PC-9 (cell line): ENCODE data around the gene LIPC. TPM values are rescaled to one million over a fixed set of nuclear protein-coding genes. Genes with fewer than 3 reads are reported as not detected.
A peak's percentile ranks its signal among the peaks of the same experiment; 100 is the strongest.

Source experiments
- BruUV-seq: library from RNA; stranded (reverse); fragments of 400-500 nt; replicated peaks from 2 replicates; lab custom pipeline; 2021; lab: Mats Ljungman, UMichigan
- CTCF ChIA-PET: fragments of 300-600 bp; sonication (Branson Sonifier 250); formaldehyde crosslinking; loops from one replicate; lab custom pipeline; 2022; ENCODE audit warnings: antibody characterized with exemption; lab: Charles Lee
- POLR2A ChIA-PET: fragments of 300-600 bp; sonication (Branson Sonifier 250); formaldehyde crosslinking; loops from one replicate; lab custom pipeline; 2022; ENCODE audit warnings: antibody characterized with exemption; ENCODE audit not compliant: unreplicated experiment; lab: Charles Lee
- DNase-seq, 2 experiments: peaks; one replicate each; pipeline versions ENCODE4 v3.0.0 to v3.0.0-alpha.2; 2015 to 2022; ENCODE audit warnings: mixed read lengths in 1 of 2
- H2AFZ ChIP-seq: fragments of 200-600 bp; sonication (generic); 2 replicates; pipeline ENCODE4 v1.8.1; 2017; ENCODE audit warnings: antibody characterized with exemption
- H3F3A ChIP-seq: fragments of 200-600 bp; sonication (generic); 2 replicates; pipeline ENCODE4 v1.8.1; 2017; ENCODE audit warnings: antibody characterized with exemption, mild to moderate bottlenecking, low read depth; ENCODE audit not compliant: insufficient read depth
- H3K27ac ChIP-seq: fragments of 200-600 bp; sonication (generic); 2 replicates; pipeline ENCODE4 v1.6.1; 2016; ENCODE audit warnings: mixed run types
- H3K27me3 ChIP-seq: fragments of 200-600 bp; sonication (generic); 2 replicates; pipeline ENCODE4 v1.6.1; 2016; ENCODE audit warnings: low read depth, mixed run types; ENCODE audit not compliant: insufficient read depth
- H3K36me3 ChIP-seq: fragments of 200-600 bp; sonication (generic); 2 replicates; pipeline ENCODE4 v1.6.1; 2016; ENCODE audit warnings: low read depth, mixed run types
- H3K4me1 ChIP-seq: fragments of 200-600 bp; sonication (generic); replicated peaks from 2 replicates; pipeline ENCODE4 v1.6.1; 2016; ENCODE audit warnings: mixed run types; ENCODE audit not compliant: insufficient read depth
- H3K4me2 ChIP-seq: fragments of 200-600 bp; sonication (generic); 2 replicates; pipeline ENCODE4 v1.6.1; 2017; ENCODE audit warnings: mixed run types
- H3K4me3 ChIP-seq: fragments of 200-600 bp; sonication (generic); 2 replicates; pipeline ENCODE4 v1.6.1; 2016; ENCODE audit warnings: mixed run types
- H3K79me2 ChIP-seq: fragments of 200-600 bp; sonication (generic); 2 replicates; pipeline ENCODE4 v1.6.1; 2017; ENCODE audit warnings: low read depth, mixed run types
- H3K9me2 ChIP-seq: fragments of 200-600 bp; sonication (generic); 2 replicates; pipeline ENCODE4 v1.8.1; 2017; ENCODE audit warnings: mild to moderate bottlenecking; ENCODE audit not compliant: insufficient read depth
- H3K9me3 ChIP-seq: fragments of 200-600 bp; sonication (generic); 2 replicates; pipeline ENCODE4 v1.8.1; 2016; ENCODE audit warnings: low read depth; ENCODE audit not compliant: insufficient read depth
- H4K20me1 ChIP-seq: fragments of 200-600 bp; sonication (generic); 2 replicates; pipeline ENCODE4 v1.8.1; 2017; ENCODE audit not compliant: insufficient read depth
- EZH2 ChIP-seq: fragments of 200-600 bp; sonication (generic); IDR thresholded peaks from 2 replicates; pipeline ENCODE4 v1.8.0; 2017; ENCODE audit warnings: antibody characterized with exemption, low read depth
- intact Hi-C: fragments of 100-400 bp; cut with micrococcal nuclease; formaldehyde crosslinking; loops from one replicate; pipeline ENCODE4 v1.10.0; 2022; ENCODE audit not compliant: unreplicated experiment
- total RNA-seq: library from RNA; stranded (reverse); gene quantifications from 2 replicates; pipeline ENCODE4 v1.2.3, GENCODE V29; 2021
- TF ChIP-seq, protein P1 (sequence below): fragments of 200-600 bp; sonication (generic); conservative IDR thresholded peaks from 2 replicates; pipeline ENCODE4 v1.6.1; 2017; ENCODE audit warnings: mixed run types, antibody characterized with exemption, mild to moderate bottlenecking, moderate library complexity

LIPC gene
- total RNA-seq, 1 experiment from 2014 or later: not detected

DNA sequence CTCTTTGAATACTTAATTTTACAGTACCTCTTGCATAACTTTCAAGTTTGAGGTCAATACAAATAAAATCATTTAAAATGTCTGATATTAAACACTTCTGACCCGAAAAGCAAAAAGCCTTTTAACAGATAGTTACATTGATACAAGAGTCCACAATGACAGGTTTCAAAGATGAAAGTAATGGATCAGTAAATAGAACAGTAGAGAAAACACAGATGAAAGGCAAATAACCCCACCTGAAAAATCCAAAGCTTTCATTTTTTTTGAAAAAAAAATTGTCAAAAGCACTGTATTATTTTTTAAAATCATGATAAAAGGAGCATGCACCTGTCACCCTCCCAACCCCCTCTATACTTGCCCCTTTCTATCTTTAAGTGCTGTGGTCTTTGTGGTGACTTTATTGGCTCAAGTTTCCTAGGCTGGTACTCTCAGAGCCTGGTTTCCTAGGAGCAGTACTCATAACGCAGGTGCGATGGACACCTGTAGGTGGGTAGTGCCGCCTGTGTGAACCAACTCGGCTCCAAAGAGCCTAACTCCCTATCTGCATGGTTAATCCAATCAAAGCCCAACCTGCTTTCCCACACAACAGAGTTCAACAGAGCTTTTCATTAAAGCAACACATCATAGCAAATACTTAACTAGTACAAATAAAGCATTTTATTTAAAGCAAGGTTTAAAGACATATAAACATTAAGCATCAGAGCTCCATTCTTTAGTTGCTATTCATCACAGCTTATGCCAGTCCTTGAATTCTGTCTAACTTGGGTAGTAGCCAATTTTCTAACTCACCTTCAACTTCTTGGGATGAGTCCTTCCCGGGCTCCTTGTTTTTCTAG, 32.2 kb downstream of the LIPC start:
- Histone ChIP-seq H4K20me1 (no peaks in the 10 kb centered on the region), H2AFZ (no peak overlapping the region), H3K4me1 (peaks cover 43% of the 10 kb centered on the region), H3K9me3 (no peaks in the 10 kb centered on the region), H3K79me2 (peaks cover 18% of the 10 kb centered on the region), H3K9me2 (no peaks in the 10 kb centered on the region; the same call in 1 of the 2 replicates), H3K27me3 (no peaks in the 10 kb centered on the region), H3K4me2 (no peak overlapping the region), H3K27ac (0 out of 2 replicates have a peak overlapping the region, but pooled peaks have one; percentile 23), H3K4me3 (no peak overlapping the region), H3F3A (peaks cover 21% of the 10 kb centered on the region), H3K36me3 (no peaks in the 10 kb centered on the region)
- no TSS peak for BruUV-seq
- ChIA-PET POLR2A (interaction anchor here (0.6 to 0.7 kb wide), 3 partner anchors 94 to 330 kb away, joined by 3 to 5 read pairs (median 3); no protein-coding TSS in a partner anchor), CTCF (no interaction called here)
- TF ChIP-seq EZH2: no peak
- TF ChIP-seq, protein P1, sequence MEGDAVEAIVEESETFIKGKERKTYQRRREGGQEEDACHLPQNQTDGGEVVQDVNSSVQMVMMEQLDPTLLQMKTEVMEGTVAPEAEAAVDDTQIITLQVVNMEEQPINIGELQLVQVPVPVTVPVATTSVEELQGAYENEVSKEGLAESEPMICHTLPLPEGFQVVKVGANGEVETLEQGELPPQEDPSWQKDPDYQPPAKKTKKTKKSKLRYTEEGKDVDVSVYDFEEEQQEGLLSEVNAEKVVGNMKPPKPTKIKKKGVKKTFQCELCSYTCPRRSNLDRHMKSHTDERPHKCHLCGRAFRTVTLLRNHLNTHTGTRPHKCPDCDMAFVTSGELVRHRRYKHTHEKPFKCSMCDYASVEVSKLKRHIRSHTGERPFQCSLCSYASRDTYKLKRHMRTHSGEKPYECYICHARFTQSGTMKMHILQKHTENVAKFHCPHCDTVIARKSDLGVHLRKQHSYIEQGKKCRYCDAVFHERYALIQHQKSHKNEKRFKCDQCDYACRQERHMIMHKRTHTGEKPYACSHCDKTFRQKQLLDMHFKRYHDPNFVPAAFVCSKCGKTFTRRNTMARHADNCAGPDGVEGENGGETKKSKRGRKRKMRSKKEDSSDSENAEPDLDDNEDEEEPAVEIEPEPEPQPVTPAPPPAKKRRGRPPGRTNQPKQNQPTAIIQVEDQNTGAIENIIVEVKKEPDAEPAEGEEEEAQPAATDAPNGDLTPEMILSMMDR: no peak
- intact Hi-C loops: no loop called here
- no peak for DNase-seq

DNA sequence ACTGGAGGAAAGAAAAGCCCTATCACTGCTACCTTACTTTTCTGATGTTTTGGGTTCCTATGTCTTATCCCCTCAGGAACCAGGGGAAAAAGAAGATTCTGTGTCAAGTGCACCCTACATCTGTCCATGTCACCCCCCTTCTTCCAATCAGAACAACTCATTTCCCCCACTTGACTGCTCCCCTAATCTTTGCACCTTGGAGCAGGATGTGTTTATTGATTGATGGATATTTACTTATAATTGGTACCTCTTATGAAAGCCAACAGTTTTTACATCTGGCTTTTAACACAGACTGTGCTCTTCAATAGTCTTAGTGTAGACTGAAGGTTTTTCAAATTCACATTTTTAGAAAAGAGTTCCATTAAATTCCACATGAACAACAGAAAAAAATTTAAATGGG, 33.3 kb downstream of the LIPC start:
- Histone ChIP-seq H4K20me1 (no peaks in the 10 kb centered on the region), H3F3A (peaks cover 27% of the 10 kb centered on the region), H3K36me3 (no peaks in the 10 kb centered on the region), H2AFZ (no peak overlapping the region), H3K27ac (no peak overlapping the region), H3K9me3 (no peaks in the 10 kb centered on the region), H3K9me2 (no peaks in the 10 kb centered on the region; the same call in 1 of the 2 replicates), H3K27me3 (no peaks in the 10 kb centered on the region), H3K79me2 (peaks cover 19% of the 10 kb centered on the region), H3K4me1 (peaks cover 39% of the 10 kb centered on the region), H3K4me2 (no peak overlapping the region), H3K4me3 (no peak overlapping the region)
- no TSS peak for BruUV-seq
- TF ChIP-seq EZH2: no peak
- TF ChIP-seq, protein P1: no peak
- ChIA-PET POLR2A (no interaction called here), CTCF (no interaction called here)
- no peak for DNase-seq
- intact Hi-C loops: no loop called here

DNA sequence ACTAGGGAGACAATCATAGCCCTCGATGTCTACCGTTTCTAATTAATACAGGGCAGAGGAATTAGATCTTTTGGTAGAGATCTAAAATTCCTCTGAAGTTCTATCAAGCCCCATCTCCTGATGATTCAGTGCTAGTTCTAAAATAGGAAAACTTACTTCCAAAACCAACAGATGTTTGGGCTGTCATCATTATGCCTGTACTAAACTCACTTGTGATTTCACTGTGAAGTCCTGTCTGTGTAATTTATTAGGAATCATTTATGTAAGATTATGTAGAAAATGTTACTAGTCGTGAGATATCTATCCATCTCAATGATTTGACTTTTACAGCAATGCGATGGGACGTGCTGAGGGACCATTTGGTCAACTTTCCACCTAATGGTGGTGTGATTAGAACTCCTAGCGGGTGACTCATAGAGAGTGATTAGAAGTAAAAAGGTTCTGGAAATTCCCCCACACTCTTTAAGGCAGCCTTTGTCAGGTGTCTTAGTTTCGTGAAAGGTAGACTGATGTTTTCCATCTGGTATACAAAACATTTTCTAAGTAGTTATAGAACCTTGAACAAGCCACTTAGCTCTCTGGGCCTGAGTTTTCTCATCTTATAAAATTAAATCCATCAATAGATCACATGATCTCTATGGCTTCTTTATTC, 34.2 kb downstream of the LIPC start:
- H3K4me2 ChIP-seq: no peak overlapping the region
- intact Hi-C loops: no loop called here
- H3K27me3 ChIP-seq: no peaks in the 10 kb centered on the region
- ChIA-PET CTCF (no interaction called here), POLR2A (no interaction called here)
- no peaks in the 10 kb centered on the region for H4K20me1 ChIP-seq
- BruUV-seq: no TSS peak
- H3K79me2 ChIP-seq: peaks cover 19% of the 10 kb centered on the region
- H2AFZ ChIP-seq: no peak overlapping the region
- peaks cover 33% of the 10 kb centered on the region for H3F3A ChIP-seq
- no peak overlapping the region for H3K4me3 ChIP-seq
- H3K36me3 ChIP-seq: no peaks in the 10 kb centered on the region
- no peak for TF ChIP-seq EZH2
- TF ChIP-seq, protein P1: no peak
- no peaks in the 10 kb centered on the region for H3K9me3 ChIP-seq
- no peak for DNase-seq
- peaks cover 46% of the 10 kb centered on the region for H3K4me1 ChIP-seq
- no peak overlapping the region for H3K27ac ChIP-seq
- H3K9me2 ChIP-seq: no peaks in the 10 kb centered on the region
